Ishikawa (cell line): Measurements from ENCODE around the gene C5AR2.

Source experiments
- CEBPB ChIP-seq: IDR thresholded peaks from 2 replicates; pipeline ENCODE4 v1.6.1; 2012
- CREB1 ChIP-seq: IDR thresholded peaks from 2 replicates; pipeline ENCODE4 v1.6.1; 2012; ENCODE audit warnings: low read depth
- MAX ChIP-seq: IDR thresholded peaks from 2 replicates; pipeline ENCODE4 v1.6.1; 2012
- NFIC ChIP-seq: IDR thresholded peaks from 2 replicates; pipeline ENCODE4 v1.6.1; 2012
- RAD21 ChIP-seq: IDR thresholded peaks from 2 replicates; pipeline ENCODE4 v1.6.1; 2012; ENCODE audit warnings: low read depth
- REST ChIP-seq: IDR thresholded peaks from 2 replicates; pipeline ENCODE4 v1.6.1; 2012; ENCODE audit warnings: low read depth, mild to moderate bottlenecking
- TAF1 ChIP-seq: IDR thresholded peaks from 2 replicates; pipeline ENCODE4 v1.6.1; 2012; ENCODE audit warnings: low read depth, mild to moderate bottlenecking
- TEAD4 ChIP-seq: IDR thresholded peaks from 2 replicates; pipeline ENCODE4 v1.6.1; 2012
- TF ChIP-seq, protein P1 (sequence below): IDR thresholded peaks from 2 replicates; pipeline ENCODE4 v1.6.1; 2012

GRCh38 chr19:47324502-47324901 is 7.5 kb upstream of the C5AR2 start:
- TF ChIP-seq CREB1 (no peak), RAD21 (no peak), TAF1 (no peak), MAX (no peak), TEAD4 (no peak), REST (no peak), NFIC (no peak), CEBPB (no peak)
- TF ChIP-seq, protein P1, sequence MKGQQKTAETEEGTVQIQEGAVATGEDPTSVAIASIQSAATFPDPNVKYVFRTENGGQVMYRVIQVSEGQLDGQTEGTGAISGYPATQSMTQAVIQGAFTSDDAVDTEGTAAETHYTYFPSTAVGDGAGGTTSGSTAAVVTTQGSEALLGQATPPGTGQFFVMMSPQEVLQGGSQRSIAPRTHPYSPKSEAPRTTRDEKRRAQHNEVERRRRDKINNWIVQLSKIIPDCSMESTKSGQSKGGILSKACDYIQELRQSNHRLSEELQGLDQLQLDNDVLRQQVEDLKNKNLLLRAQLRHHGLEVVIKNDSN = peak; percentile 51
